ENCODE results near the gene UGT1A1.

The UGT1A1 gene

DNA sequence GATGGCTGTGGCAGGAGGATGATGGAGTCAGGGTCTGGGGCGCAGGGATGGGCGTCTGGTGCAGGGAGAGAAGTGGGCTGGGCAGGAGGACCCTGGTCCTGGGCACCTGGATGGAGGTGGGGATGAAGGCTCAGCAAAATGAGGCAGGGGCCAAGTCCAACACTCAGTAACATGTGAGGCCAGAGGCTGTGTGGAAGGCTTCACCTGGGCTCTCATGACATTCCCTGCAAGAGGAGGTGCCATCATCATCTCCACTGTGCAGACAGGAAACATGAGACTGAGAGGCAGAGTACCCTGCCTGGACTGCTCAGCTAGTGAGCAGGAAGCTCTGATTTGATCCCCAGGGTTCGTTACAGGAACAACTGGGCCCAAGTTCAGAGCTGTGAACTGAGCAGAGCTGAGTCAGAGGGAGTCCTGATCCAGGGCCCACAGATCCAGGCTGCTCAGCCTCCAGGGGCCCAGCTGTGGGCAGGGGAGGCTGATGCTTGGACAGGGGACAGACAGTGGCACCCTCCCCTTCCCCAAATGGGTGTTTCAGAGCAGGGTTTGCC is 57.4 kb downstream of the UGT1A1 start:
- DNase-seq (ENCODE audit: low spot score): no peak

DNA sequence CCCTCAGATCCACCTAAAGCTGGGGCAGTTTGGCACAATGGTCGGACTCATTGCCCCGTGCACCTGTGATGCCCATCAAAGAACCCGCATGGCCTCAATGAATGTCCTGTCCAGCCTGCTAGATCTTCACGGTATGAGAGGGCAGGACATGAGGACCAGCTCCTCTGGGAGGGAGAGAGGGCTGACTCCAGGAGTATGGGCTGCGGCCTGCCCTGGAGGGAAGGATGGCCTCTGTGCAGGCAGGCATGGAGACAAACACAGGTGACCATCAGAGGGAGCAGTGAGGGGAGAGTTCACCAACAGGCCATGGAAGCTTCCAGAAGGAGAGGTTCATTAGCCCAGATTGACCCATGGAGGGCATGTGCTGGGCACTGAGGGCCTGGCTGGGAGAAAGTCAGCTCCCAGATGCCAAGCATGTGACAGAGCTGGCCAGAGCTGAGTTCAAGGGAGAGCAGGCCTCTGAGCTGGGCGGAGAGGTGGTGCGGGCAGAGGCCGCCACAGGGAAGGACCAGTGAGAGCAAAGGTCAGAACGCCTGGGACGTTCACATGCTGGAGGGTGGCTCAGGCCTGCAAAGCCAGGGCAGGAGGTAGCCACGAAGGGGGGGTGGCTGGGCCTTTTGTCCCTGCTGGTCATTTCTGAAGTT is 58.0 kb downstream of the UGT1A1 start:
- DNase-seq (ENCODE audit: low spot score): no peak

DNA sequence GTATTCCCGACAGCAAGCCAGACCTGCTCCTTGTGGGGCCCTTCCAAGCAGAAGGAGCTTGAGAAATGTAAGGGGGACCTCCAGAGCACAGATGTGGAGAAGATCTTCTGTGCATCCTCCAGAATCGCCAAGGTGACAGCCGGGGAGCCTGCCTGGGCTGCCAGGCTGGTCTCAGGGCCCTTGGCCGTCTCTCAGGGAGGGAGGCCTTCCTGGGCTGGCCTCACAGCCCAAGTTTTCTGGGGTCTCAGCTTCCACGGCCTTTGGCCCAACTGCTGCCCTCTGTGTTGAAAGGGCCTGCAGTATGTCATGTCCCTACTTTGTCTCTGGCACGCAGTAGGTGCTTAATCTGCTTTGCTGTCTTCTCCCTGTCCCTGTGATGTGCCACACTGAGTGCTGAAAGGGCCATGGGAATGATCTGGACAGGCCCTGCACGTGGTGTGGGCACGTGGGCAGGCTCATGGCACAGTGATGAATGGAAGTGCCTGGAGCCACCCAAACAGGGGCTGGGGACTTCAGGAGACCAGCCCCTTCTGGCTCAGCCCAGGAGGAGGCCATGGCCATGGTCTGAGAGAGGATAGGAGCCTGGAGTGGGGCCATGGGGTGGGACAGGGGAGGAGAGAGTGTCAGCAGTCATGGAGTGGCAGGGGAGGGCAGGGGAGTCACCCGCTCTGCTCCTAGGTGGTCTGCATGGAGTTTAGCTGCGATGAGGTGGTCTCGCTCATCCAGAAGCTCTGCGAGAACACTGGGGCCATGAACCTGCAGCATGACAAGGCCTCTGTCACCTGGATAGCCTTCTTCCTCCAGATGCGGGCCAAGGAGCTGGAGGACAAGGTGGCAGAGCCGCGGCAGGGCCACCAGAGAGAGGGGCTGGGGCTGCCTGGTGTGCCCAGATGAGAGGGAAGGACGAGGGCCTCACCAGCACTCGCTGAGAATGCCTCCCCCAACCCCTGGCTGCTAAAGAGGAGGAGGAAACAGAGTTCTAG is 58.9 kb downstream of the UGT1A1 start:
- no peak for DNase-seq (ENCODE audit: low spot score)

DNA sequence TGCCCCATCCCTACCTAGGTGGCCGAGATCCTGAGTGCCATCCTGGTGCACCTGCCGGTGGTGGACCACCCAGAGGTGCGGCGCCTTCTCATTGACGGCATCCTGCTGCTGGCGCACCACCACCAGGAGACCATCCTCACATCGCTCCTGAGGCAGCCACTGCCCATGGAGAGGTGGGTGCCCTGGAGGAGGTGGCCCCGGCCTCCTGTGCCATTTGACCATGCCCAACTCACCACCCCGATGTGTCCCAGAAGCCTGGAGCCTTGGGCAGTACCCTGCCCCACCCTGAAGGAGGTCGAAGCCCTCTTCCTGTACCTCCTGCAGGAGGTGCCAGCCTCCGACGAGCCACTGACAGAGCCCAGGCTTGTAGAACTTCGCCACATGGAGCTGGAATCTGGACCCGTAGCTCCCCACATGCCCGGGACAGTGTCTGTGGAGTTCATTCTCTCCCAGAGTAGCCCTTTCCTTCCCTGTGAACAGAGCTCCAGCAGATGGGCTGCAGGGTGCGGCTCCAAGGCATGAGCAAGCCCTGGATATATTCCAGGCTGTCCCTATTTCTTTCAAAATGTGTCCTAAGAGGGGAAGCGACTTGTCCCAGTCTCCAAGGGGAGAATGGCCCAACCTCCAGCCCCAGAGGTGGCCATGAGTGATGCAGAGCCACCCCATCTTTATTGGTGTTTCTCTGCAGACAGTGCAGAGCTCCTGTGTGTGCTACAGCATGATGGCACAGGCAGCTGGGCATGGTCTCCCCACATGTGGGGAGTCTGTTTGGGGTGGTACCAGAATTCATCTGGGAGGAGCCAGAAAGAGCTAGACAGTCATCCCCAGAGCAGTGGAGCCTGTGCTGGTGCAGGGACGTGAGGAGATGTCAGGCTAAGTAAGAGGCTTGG is 60.1 kb downstream of the UGT1A1 start:
- peak; percentile 36 for DNase-seq (ENCODE audit: low spot score)

DNA sequence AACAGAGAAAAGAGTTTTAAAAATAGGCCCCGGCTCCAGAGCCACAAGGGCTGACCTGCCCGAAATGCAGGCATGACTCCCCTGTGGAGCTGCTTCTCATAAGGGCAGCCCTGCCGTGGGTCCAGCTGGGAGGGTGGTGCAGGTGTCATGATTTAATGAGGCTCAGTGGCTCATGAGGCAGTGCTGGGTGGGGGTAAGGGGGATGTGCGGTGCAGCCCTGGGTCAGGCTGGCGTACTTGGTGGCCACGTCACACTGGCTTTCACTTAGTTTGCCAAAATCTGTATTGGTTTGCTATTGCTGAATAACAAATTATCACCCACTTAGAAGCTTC is 60.7 kb downstream of the UGT1A1 start:
- DNase-seq (ENCODE audit: low spot score): no peak

DNA sequence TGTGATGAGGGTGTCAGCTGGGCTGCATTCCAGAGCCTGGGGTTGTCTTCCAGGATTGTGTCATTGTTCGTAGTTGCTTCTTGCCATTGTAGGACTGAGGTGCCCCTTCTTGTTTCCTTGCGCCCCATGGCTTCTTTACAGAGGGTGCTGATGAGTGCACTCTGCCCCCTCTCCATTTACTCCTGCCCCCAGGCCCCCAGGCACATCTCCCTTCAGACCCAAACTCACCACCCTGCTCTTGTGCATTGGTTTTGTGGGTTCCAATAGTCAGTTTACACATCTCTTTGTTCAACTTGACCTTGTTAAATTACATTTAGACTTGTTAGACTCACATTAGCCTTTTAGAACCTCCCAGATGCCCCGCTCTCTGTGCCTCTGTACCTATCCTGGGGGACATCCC is 61.1 kb downstream of the UGT1A1 start:
- no peak for DNase-seq (ENCODE audit: low spot score)

DNA sequence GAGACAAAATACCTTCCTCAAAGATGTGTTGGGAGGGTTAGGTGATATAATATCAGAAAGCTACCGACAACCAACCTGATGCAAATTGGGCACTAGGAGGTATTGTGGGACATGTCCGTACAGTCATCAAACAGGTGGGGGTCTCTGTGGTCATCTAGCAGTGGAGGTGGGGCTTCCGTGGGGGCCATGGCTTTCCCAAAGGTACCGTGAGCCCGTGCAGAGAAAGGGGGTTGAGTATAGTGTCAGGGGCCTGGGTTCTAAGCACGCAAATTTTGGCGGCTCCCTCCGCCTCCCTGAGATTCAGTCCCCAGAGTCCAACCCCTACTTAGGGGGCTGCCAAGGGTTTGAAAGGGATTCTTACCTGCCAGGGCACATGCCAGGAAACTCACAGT is 61.6 kb downstream of the UGT1A1 start:
- no peak for DNase-seq (ENCODE audit: low spot score)

DNA sequence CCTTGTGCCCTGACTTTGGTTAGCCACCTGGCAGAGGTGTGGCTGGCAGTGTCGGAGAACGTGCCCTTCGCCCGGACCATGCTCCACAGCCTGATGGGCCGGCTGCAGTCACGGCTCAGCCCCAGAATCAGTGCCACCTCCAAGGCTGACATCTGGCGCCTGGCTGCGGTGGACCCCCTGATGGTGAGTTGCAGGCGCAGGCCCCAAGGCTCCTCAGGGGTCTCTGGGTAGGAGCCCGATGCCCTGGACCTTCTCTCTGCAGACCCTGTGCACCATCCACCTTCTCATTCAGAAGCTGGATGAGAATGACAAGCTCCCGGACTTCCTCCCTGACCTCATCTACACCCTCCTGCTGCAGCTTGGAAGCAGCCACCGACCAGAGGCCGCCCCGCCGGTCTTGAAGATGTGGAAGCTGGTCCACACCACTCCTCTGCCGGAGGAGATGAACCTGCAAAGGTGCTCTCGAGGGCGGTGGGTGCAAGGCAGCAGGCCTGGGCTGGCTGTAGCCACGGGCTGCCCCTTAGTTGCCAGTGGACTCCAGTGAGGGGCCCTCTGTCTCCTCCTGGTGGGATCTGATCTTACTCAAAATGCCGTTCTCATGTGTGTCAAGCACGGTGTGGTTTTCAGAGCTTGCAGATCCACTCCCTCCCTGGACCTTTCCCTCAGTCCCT is 62.2 kb downstream of the UGT1A1 start:
- no peak for DNase-seq (ENCODE audit: low spot score)

All from GM03348 (cell line).